ENCODE data around the gene MPZL3.

DNA sequence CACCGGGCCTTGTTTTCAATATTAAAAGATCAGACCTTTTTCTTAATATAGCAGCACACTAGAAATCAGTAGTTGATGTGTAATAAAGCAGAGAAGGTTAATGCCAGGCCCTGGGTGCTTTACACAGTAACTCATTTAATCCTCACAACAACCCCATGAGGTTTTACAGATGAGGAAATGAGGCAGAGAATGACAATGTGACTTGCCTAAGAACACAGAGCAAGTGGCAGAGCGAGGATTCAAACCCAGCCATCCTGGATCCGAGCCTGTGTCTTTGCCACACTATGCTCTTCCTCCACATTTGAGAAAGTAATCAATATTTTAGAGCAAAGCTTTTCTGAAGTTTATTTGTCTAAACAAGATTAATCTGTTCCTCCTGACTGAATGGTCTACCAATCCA is 34.6 kb downstream of the MPZL3 start:
- TF ChIP-seq, protein P1, sequence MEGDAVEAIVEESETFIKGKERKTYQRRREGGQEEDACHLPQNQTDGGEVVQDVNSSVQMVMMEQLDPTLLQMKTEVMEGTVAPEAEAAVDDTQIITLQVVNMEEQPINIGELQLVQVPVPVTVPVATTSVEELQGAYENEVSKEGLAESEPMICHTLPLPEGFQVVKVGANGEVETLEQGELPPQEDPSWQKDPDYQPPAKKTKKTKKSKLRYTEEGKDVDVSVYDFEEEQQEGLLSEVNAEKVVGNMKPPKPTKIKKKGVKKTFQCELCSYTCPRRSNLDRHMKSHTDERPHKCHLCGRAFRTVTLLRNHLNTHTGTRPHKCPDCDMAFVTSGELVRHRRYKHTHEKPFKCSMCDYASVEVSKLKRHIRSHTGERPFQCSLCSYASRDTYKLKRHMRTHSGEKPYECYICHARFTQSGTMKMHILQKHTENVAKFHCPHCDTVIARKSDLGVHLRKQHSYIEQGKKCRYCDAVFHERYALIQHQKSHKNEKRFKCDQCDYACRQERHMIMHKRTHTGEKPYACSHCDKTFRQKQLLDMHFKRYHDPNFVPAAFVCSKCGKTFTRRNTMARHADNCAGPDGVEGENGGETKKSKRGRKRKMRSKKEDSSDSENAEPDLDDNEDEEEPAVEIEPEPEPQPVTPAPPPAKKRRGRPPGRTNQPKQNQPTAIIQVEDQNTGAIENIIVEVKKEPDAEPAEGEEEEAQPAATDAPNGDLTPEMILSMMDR (conservative IDR thresholded peaks at IDR 0.05): no peak
- no peak for TF ChIP-seq ZFX (IDR thresholded peaks at IDR 0.05)
